ENCODE data around the gene TTLL9.
"Not testable (repeated sequence)": the region's sequence is repeated elsewhere in the genome, so short reads cannot be mapped to it uniquely, and the experiment has no call there.

TTLL9 gene

DNA sequence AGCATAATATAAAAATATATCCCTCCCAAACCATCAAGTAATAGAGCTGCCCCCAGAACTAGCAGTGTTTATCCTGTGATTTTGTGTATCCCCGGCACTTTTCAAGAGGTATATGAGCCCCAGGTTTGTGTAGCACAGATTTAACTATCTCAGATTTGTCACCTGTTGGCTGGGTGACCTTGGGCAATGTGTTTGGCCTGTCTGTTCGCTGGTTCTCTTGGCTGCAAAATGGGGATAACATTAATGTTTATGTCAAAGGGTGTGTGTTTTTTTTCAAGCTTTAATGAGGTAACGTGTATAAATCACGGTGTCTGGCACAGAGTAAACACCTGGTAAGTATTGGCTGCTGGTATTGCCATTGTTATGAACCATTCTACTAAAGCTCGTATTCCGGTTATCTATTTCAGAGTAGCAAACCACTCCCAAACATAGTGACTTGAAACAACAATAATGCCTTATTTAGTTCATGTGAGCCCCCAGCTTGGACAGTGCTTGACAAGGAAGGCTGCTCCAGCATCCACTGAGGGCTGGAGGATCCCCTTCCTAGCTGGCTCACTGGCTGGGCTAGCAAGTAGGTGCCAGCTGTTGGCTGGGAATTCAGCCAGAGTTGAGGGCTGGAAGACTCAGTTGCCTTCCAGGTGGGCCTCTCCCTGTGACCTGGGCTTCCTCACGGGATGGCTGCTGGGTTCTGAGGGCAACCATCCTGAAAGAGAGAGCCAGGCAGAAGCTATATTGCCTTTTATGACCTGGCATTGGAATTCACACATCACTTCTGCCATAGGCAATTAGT, 45.3 kb downstream of the TTLL9 start:
- FAIRE-seq (no peak), DNase-seq (ENCODE audit: extremely low spot score, insufficient read length, low read depth) (no peak)

DNA sequence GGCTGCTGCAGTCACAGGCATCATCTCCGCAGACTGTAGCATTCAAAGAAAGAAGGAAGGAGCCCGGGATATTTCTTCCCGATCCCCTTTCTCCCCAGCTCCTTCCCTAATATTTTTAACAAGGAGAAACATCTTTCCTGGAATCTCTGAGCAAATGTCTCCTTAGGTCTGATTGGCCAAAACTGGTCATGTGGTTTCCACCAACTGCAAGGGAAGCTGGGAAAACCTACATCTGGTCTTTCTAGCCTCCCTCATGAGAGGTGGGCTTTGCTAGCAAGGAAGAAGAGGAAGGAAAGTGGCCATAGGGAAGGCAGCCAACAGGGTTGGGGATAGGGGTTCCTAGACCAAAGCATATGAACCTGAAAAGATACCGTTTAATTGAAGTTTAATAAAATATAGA, 46.3 kb downstream of the TTLL9 start:
- FAIRE-seq = no peak
- no peak for DNase-seq (ENCODE audit: extremely low spot score, insufficient read length, low read depth)

DNA sequence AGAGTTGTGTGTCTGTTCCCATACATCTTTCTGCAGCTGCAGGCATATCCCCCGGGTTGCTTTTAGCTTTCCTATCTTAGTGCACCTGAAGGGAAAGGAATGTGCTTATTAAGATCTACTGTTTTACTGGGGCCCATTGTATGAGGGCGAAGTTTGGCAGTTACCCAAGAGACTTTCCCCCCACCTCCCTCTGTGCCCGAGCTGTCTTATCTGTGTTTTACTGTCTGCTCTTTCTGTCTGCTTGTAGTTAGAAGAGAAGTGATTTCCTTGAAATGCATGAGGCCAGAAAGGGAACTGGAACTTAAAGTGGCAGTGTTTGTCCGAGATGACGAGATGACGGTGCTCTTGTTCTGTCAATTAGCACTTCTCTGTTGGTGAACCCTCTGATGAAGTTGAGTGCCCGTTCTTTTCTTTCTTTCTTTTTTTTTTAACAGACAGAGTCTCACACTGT, 47.6 kb downstream of the TTLL9 start:
- DNase-seq (ENCODE audit: extremely low spot score, insufficient read length, low read depth); FAIRE-seq: not testable (repeated sequence)

DNA sequence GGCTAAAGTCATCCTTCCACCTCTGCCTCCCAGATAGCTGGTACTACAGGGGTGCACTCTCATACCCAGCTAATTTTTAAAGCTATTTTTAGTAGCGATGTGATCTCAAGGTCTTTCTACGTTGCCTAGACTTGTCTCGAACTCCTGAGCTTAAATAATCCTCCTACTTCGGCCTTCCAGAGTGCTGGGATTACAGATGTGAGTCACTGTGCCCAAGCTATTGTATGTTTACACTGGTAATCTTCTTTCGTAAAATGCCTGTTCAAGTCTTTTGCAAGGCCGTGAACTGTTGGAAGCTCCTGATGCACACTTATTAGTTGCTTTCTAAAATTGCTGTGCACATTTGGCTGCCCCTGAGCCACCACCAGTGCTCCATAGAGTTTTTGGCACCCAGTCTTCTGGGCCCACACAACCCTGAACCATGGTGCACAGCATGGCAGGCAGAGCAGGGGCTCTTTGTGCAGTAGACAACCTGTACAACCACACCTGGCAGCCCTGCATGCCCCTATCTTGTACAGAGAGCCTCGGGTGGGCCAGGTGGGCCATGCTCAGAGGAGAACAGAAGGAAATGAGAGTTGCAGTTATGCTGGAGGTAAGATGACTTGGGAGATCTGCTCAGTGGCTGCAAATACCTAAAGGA, 48.2 kb downstream of the TTLL9 start:
- no peak for FAIRE-seq

DNA sequence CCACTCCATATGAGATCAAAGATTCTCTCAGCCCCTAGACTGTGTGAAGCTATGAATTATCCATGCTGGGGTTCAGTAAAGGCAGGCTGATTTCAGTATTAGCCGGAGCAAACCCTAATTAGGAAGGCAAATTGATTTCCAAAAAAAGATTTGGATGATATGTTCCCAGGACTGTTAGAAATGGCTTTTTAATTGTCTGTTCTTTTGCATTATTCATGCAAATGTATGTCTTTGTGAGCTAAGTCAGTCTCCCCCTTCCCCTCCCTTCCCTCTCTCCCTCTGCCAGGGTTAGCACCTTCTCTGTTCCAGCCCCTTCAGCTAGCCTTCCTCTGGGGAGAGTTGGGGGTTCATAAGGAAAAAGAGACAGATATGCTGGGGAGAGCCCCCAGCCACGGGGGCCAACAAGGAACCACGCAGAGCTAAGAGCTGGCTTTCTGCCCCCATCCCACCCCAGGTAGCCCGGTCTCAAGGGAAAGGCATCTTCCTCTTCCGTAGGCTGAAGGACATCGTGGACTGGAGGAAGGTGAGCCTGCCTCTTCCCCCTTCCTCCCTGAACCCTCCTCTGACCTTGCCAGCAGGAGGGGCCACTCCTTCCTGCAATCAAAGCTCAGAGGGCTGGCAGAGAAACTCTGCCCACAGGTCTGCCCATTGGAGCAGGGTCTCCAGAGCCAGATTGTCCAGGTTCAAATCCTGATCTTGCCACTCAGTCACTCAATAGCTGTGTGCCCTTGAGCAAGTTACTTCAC, 49.1 kb downstream of the TTLL9 start:
- FAIRE-seq (no peak), DNase-seq (ENCODE audit: extremely low spot score, insufficient read length, low read depth) (no peak)

More for the DNA sequence above, 48.2 kb downstream of the TTLL9 start:
- no peak for DNase-seq (ENCODE audit: extremely low spot score, insufficient read length, low read depth)

DNA sequence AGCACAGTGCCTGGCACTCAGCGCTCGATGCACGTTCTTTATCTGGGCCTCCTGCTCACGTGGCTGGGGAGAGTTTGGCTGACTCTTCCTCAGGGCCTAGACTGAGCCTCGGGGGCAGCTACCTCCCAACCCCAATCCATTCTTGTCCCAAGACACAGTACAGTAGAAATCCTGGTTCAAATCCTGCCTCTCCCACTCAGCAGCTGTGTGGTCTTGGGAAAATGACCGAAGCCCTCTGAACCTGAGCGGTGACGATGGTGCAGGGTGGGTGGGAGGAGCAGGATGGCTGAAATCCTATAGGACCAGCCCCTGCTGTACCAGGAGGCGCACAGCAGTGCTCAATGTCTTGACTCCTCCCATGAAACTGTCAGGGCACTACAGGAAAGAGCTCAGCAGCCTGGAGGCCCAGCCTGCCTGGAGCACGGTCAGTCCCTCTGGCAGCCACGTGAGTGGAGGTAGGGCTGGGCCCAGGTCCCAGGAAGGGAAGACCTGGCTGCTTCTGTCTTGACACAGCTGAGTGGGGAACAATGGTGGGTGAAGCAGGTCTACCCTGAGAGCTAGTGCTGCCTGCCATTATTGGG, 49.9 kb downstream of the TTLL9 start:
- no peak for FAIRE-seq
- DNase-seq (ENCODE audit: extremely low spot score, insufficient read length, low read depth) = no peak

DNA sequence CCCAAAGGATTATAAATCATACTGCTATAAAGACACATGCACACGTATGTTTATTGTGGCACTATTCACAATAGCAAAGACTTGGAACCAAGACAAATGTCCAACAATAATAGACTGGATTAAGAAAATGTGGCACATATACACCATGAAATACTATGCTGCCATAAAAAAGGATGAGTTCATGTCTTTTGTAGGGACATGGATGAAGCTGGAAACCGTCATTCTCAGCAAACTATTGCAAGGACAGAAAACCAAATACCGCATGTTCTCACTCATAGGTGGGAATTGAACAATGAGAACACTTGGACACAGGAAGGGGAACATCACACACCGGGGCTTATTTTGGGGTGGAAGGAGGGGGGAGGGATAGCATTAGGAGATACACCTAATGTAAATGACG, 51.0 kb downstream of the TTLL9 start:
- not testable (repeated sequence) for DNase-seq (ENCODE audit: extremely low spot score, insufficient read length, low read depth); FAIRE-seq

DNA sequence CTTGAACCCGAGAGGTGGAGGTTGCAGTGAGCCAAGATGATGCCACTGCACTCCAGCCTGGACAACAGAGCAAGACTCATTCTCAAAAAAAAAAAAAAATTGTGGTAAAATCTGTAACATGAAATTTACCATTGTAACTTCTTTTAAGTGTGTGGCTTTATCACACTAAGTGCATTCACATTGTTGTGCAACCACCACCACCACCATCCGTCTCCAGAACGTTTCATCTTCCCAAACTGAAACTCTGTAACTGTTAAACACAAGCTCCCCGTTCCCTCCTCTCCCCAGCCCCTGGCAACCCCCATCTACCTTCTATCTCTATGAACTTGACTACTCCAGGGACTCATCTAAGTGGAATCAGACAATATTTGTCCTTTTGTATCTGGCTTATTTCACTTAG, 51.7 kb downstream of the TTLL9 start:
- DNase-seq (ENCODE audit: extremely low spot score, insufficient read length, low read depth) = no peak

DNA sequence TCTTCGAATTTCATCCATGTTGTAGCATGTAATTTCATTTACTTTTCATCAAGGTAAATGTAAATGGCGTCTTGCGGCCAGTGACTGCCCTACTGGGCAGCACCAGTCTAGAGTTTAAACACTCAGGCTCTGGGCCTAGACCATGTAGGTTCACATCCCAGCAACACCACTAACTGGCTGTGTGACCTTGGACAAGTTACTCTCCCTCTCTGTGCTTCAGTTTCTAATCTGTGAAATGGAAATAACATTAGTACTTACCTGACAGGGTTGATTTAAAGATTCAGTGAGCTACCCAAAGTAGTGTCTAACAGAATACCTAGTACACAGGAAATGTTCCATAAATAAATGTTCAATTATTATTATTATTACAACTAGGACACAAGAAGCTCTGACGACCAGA, 52.2 kb downstream of the TTLL9 start:
- DNase-seq (ENCODE audit: extremely low spot score, insufficient read length, low read depth) (no peak), FAIRE-seq (no peak)

More for the DNA sequence above, 51.7 kb downstream of the TTLL9 start:
- no peak for FAIRE-seq

DNA sequence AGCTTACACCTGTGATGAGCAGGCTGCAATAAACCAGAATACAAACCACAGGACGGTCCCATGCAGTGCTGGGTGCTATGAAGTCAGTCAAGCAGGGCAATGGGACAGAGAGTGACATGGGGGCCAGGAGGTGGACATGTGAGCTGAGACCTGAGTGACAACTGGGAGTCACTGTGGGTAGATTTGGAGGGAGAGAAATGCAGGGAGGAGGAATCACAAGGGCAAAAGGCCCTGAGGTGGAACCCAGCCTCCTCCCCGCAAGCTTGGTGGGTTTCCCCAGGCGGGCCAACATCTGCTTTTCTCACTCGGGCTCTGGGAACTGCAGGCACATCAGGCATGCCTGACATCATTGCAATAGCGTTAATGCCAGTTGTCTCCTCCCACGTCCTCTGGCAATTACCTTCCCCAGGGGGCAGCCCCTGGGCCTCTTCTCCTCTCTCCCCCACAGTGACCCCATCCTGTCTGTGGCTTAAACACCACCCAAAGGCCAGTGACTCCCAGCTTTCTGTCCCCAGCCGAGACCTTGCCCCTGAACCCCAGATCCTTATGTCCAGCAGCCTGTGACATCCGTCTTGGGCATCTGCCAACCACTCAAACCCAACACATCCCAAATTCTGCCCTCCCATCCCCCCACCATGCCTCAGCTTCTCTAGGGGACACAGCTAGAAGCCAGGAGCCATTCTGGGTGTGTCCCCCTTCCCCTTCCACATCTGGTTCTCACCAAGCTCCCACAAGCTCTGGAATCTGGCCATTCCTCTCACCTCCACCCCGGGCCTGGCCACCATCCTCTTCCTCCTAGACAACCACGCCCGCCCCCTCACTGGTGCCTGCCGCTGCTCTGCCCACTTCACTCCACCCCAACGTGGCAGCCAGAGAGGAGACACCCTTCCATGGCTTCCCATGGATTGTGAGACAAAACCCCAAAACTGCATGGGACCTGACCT, 53.2 kb downstream of the TTLL9 start:
- peak; percentile 8 for DNase-seq (ENCODE audit: extremely low spot score, insufficient read length, low read depth)
- peak; percentile 38 for FAIRE-seq

DNA sequence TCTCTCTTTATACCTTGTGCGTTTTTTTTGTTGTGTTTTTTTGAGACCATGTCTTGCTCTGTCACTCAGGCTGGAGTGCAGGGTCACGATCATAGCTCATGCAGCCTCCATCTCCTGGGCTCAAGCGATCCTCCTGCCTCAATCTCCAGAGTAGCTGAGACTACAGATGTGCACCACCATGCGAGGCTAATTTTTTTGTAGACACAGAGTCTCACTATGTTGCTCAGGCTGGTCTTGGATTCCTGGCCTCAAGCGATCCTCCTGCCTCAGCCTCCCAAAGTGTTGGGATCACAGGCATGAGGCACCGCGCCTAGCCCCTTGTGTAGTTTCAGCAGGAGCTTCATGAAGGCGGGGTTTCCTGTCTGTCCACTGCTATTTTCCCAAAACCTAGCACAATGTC, 54.1 kb downstream of the TTLL9 start:
- FAIRE-seq (no peak), DNase-seq (ENCODE audit: extremely low spot score, insufficient read length, low read depth) (no peak)

DNA sequence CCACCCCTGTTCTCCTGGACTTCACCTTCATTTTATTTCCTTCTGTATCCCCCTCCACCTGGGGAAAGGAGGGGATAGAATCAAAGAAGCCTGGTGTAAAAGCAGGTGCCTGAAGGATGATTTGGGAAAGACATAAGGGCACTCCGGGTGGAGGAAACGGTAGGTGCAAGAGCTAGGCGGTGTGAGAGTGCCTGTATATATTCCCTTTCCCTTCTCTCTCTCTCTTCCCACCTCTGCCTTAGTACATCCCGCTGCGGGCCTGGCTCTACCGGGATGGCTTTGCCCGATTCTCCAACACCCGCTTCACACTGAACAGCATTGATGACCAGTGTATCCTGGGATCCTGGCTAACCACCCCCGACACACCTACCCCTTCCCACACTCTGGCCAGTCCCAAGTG, 55.2 kb downstream of the TTLL9 start:
- no peak for FAIRE-seq
- DNase-seq (ENCODE audit: extremely low spot score, insufficient read length, low read depth) = no peak

DNA sequence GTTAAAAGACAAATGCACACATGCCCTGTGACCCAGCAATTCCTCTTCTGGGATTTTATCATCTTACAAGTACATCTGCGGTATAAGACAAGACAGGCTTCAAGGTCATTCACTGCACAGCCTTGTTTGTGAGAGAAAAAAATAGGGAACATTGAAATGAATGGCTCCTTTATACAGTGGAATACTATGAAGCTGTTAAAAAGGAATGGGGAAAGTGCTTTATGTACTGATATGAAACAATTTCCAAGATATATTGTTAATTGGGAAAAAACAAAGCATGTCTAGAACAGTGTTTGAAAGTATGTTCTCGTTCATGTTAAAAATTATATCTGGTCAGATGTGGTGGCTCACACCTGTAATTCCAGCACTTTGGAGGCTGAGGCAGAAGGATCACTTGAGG, 56.1 kb downstream of the TTLL9 start:
- FAIRE-seq (no peak), DNase-seq (ENCODE audit: extremely low spot score, insufficient read length, low read depth) (no peak)

DNA sequence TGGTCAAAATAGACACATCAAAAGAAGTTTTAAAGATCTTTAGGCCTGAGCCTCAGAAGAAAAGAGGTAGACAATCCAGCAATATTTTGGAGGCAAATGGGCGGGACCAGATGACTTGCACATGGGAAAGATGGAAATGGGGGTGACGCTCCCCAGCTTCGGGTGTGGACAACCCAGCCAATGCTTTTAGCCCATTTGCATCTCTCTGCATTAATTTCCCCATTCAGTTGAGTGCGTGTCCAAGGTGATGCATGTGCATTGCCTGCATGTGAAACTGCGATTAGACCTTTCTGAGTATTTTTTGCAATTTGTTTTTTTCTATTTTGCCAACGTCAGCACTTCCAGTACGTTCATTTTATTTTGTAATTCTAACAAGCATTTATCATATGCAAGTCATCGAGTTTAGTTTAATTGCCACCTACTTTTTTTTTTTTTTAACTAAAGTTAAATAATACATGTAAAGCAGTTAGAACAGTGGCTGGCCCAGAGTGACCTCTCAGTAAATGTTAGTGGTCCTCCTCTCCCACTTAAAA, 57.3 kb downstream of the TTLL9 start:
- FAIRE-seq (no peak), DNase-seq (ENCODE audit: extremely low spot score, insufficient read length, low read depth) (no peak)

DNA sequence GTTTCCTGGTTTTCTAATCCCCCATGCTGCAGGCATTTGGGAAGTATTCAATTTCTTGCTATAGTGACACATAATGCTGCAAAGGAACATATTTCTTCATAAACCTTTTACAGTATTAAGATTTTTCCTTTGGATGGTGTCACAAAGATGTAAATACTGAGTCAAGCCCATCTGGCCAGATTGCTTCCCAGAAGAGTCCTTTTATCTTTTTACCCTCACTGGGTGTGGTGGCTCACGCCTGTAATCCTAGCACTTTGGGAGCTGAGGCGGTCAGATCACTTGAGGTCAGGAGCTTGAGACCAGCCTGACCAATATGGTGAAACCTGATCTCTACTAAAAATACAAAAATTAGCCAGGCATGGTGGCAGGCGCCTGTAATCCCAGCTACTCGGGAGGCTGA, 59.2 kb downstream of the TTLL9 start:
- not testable (repeated sequence) for FAIRE-seq; DNase-seq (ENCODE audit: extremely low spot score, insufficient read length, low read depth)

DNA sequence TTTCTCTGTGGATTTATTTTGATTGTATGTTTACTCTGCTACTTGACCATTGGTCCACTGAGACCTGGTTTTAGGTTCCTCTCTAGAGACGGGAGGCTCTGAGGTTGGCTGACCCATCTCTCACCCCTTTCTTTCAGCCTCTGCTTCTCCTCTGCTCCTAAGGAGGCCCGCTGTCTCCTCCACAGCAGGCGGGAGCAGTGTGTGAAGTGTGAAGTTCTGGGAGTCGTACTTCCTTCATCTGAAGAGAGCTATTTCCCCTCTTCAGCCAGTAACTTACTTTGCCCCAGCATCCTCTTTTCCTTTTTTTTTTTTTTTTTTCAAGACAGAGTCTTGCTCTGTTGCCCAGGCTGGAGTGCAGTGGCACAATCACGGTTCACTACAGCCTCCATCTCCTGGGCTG, 60.3 kb downstream of the TTLL9 start:
- no peak for FAIRE-seq
- DNase-seq (ENCODE audit: extremely low spot score, insufficient read length, low read depth) = no peak

DNA sequence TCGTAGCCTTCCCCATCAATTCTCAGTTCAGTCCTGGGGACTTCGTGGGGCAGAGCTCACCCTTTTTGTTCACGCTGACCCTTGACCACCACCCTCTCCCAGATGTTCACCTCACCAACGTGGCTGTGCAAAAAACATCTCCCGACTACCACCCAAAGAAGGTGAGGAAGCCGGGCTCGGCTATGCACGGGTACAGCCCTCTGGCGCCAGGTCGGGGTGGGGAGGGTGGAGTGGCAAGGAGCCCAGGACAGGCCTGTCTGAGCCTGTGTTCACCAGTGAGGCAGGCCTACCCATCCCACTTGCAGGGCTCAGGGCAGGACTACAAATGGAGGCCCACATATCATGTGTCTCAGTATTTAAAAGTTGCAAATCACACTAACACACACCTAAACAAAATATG, 63.3 kb downstream of the TTLL9 start:
- no peak for DNase-seq (ENCODE audit: extremely low spot score, insufficient read length, low read depth)
- no peak for FAIRE-seq

DNA sequence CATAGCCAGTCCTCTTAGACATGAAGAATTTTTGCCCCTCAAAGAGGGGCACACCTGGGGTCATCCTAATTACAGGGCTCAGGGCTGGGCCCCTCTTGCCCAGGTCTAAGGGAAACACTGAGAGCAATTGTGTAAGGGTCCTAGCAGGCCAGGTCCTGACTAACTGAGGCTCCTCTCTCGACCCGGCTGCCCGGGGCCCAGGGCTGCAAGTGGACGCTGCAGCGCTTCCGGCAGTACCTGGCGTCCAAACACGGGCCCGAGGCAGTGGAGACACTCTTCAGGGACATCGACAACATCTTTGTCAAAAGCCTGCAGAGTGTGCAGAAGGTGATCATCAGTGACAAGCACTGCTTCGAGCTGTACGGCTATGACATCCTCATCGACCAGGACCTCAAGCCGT, 64.1 kb downstream of the TTLL9 start:
- no peak for DNase-seq (ENCODE audit: extremely low spot score, insufficient read length, low read depth)
- FAIRE-seq = no peak
